ENCODE measurements around the gene TEX29. TPM values are rescaled to one million over a fixed set of nuclear protein-coding genes. Genes with fewer than 3 reads are reported as not detected.

The TEX29 gene
- total RNA-seq, 2 donors from 2014 or later, result 0.52 TPM; not detected in 1

DNA sequence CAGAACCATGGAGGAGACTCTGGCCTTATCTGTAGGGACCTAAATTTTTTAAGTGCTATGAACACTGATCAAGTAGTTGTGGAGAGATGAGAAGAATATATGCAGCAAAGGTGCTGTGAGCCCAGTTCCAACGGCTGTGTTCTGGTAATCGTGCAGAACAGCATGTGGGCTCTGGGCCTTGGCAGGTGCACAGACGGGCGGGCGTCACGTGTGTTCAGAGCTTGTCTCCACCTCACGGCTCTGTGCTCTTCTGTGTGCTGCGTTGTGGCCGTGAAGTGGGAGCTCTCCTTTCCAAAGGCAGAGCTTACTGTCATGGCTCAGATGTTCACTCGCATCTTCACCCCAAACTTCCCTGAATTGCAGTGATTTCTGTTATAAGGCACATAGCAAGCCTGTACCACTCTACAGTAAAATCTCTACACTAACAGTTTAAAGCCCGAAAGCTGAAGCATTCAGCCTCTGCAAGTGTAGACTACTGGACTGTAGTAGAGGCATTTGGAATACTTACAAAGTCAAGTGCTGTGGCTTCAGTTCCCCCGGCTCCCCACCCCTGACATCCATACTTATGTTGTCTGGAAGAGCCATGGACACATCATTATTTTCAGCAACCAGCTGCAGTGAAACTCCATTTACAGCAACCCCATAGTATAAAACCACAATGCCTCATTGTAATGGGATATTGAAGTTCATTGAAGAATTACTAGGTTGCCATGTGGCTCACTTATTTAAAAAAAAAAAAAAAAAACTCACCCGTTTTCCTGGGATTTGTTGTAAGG, 27.5 kb upstream of the TEX29 start:
- Histone ChIP-seq H3K27ac (no peak overlapping the region), H3K9ac (ENCODE audit: low read depth in 2 of 2, low read length in 2 of 2) (no peak overlapping the region), H3K27me3 (no peaks in the 10 kb centered on the region), H3K4me1 (no peaks in the 10 kb centered on the region), H3K9me3 (no peaks in the 10 kb centered on the region), H3K4me3 (no peak overlapping the region), H3K36me3 (peaks cover 3% of the 10 kb centered on the region)
- intact Hi-C loops (cut with DNase I), result no loop called here
- no peak for DNase-seq
- no peak for TF ChIP-seq CTCF (IDR thresholded peaks at IDR 0.05)

- Histone ChIP-seq H3K36me3 (peaks cover 3% of the 10 kb centered on the region), H3K4me3 (no peak overlapping the region), H3K9me3 (no peaks in the 10 kb centered on the region), H3K9ac (ENCODE audit: low read depth in 2 of 2, low read length in 2 of 2) (no peak overlapping the region), H3K4me1 (no peaks in the 10 kb centered on the region), H3K27me3 (no peaks in the 10 kb centered on the region), H3K27ac (no peak overlapping the region)
- no peak for TF ChIP-seq CTCF (IDR thresholded peaks at IDR 0.05)
- intact Hi-C loops (cut with DNase I), result no loop called here
- DNase-seq, result no peak
These were observed 24.6 kb upstream of the TEX29 start for GRCh38 chr13:111295886-111296285.

DNA sequence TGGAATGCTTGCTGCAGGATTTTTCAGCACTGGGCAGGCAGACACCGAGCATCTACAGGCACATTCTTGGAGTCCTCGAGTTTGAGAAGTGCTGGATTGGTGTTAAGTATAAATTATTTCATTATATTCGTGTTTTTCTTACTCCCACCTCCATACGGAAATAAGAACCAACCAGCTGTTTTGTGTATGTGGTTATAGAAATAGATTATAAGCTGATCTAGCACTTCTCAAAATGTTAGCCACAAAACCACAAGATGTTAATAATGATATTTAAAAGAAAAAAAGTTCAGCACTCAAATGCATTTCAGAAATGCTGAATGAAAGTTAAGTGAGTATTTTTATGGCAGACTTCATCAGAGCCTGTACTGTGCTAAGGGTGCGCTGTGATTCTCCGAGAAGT, 24.0 kb upstream of the TEX29 start:
- H3K27me3 ChIP-seq, result no peaks in the 10 kb centered on the region
- intact Hi-C loops (cut with DNase I), result no loop called here
- no peak for DNase-seq
- no peaks in the 10 kb centered on the region for H3K4me1 ChIP-seq
- no peak overlapping the region for H3K9ac ChIP-seq (ENCODE audit: low read depth in 2 of 2, low read length in 2 of 2)
- TF ChIP-seq CTCF (IDR thresholded peaks at IDR 0.05), result no peak
- H3K4me3 ChIP-seq, result no peak overlapping the region
- no peak overlapping the region for H3K27ac ChIP-seq
- H3K36me3 ChIP-seq, result peaks cover 3% of the 10 kb centered on the region
- H3K9me3 ChIP-seq, result no peaks in the 10 kb centered on the region

GRCh38 chr13:111298214-111298975, 22.0 kb upstream of the TEX29 start:
- TF ChIP-seq CTCF (IDR thresholded peaks at IDR 0.05), result no peak
- Histone ChIP-seq H3K27ac (no peak overlapping the region), H3K4me3 (no peak overlapping the region), H3K36me3 (peaks cover 4% of the 10 kb centered on the region), H3K27me3 (no peaks in the 10 kb centered on the region), H3K4me1 (no peaks in the 10 kb centered on the region), H3K9me3 (no peaks in the 10 kb centered on the region), H3K9ac (ENCODE audit: low read depth in 2 of 2, low read length in 2 of 2) (no peak overlapping the region)
- no peak for DNase-seq
- intact Hi-C loops (cut with DNase I), result no loop called here

DNA sequence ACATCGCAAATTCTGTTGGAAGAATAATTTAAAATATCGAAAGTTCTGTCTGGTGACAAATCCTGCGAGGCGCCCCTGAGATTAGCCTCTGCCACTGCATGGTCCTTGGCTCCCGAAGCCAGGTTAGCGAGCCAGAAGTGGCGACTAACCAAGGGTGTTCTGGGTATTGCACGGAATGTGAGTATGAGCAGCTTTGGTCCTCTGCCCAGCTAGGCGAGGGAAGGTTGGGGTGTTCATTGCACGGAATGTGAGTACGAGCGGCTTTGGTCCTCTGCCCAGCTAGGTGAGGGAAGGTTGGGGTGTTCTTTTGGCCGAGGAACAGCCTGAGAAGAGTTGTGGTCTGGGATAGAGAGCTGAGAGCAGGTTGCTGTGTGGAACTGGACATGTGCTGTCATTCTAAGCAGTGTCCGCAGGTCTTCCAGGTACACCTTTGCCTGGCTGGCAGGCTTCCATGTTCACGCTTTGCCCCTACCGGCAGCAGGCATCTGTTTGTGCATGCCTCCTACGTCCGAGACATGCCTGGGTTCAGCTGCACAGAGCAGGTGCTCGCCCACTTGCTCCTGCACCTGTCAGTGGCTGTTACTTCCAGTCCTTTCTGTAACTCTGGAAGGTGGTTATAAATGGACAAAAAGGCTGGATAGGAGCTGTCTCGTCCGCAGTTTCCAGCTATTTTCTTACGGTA, 18.3 kb upstream of the TEX29 start:
- TF ChIP-seq CTCF (IDR thresholded peaks at IDR 0.05), result no peak
- Histone ChIP-seq H3K27me3 (no peaks in the 10 kb centered on the region), H3K4me3 (no peak overlapping the region), H3K9me3 (no peaks in the 10 kb centered on the region), H3K4me1 (no peaks in the 10 kb centered on the region), H3K9ac (ENCODE audit: low read depth in 2 of 2, low read length in 2 of 2) (no peak overlapping the region), H3K27ac (no peak overlapping the region), H3K36me3 (peaks cover 9% of the 10 kb centered on the region)
- intact Hi-C loops (cut with DNase I), result no loop called here
- no peak for DNase-seq
